HG03469 (cell line): Measurements from ENCODE around the gene APOL4.
"Not testable (repeated sequence)": the region's sequence is repeated elsewhere in the genome, so short reads cannot be mapped to it uniquely, and the experiment has no call there.

Source experiments
- ATAC-seq: cut with Tn5 transposase; IDR thresholded peaks from one replicate; pipeline ENCODE4 v1.9.1; 2021; ENCODE audit warnings: mild to moderate bottlenecking, moderate library complexity, moderate number of reproducible peaks; ENCODE audit not compliant: unreplicated experiment

The APOL4 gene

GRCh38 chr22:36208914-36209313 is 7.3 kb upstream of the APOL4 start:
- no peak for ATAC-seq

- ATAC-seq, result no peak
Observed at GRCh38 chr22:36208162-36208765, 6.7 kb upstream of the APOL4 start.

- no peak for ATAC-seq
Observed at GRCh38 chr22:36206255-36206654, 4.6 kb upstream of the APOL4 start.

- ATAC-seq, result not testable (repeated sequence)
Observed at GRCh38 chr22:36205573-36205972, 4.0 kb upstream of the APOL4 start.

- ATAC-seq, result no peak
Observed at GRCh38 chr22:36204632-36205015, 3.0 kb upstream of the APOL4 start.

GRCh38 chr22:36204001-36204631 is 2.5 kb upstream of the APOL4 start:
- no peak for ATAC-seq

- not testable (repeated sequence) for ATAC-seq
Observed at GRCh38 chr22:36203441-36203840, 1.8 kb upstream of the APOL4 start.

GRCh38 chr22:36202906-36203305 is 1.3 kb upstream of the APOL4 start:
- not testable (repeated sequence) for ATAC-seq

GRCh38 chr22:36201025-36201424 is 584 bp downstream of the APOL4 start:
- not testable (repeated sequence) for ATAC-seq

- no peak for ATAC-seq
Observed at GRCh38 chr22:36199001-36199551, 2.5 kb downstream of the APOL4 start.

- ATAC-seq, result no peak
Observed at GRCh38 chr22:36198536-36198935, 3.1 kb downstream of the APOL4 start.

- no peak for ATAC-seq
Observed at GRCh38 chr22:36197514-36198146, 4.0 kb downstream of the APOL4 start.

GRCh38 chr22:36197065-36197440 is 4.6 kb downstream of the APOL4 start:
- ATAC-seq, result no peak

GRCh38 chr22:36196254-36197064 is 5.2 kb downstream of the APOL4 start:
- ATAC-seq, result no peak

GRCh38 chr22:36194971-36195370 is 6.6 kb downstream of the APOL4 start:
- ATAC-seq, result no peak

- ATAC-seq, result no peak
Observed at GRCh38 chr22:36194385-36194784, 7.2 kb downstream of the APOL4 start.

- no peak for ATAC-seq
Observed at GRCh38 chr22:36193577-36193976, 8.0 kb downstream of the APOL4 start.

- ATAC-seq, result no peak
Observed at GRCh38 chr22:36193171-36193570, 8.4 kb downstream of the APOL4 start.

- ATAC-seq, result no peak
Observed at GRCh38 chr22:36192542-36192941, 9.1 kb downstream of the APOL4 start.

- no peak for ATAC-seq
Observed at GRCh38 chr22:36191106-36191836, 10.3 kb downstream of the APOL4 start.

- ATAC-seq, result not testable (repeated sequence)
Observed at GRCh38 chr22:36187862-36188261, 13.7 kb downstream of the APOL4 start.
